Sigmoid colon (tissue), 4 donors: ENCODE measurements around the gene ZDHHC21.

Experiments
- CTCF ChIP-seq, 4 experiments: fragments of 450-650 bp in 3 of 4; fragments of 200-600 bp in 1 of 4; IDR thresholded peaks; one replicate each; pipeline ENCODE4 v1.5.1; 2016 to 2019; ENCODE audit warnings: antibody characterized with exemption in 4 of 4, mild to moderate bottlenecking in 3 of 4, moderate library complexity in 2 of 4
- EP300 ChIP-seq, 4 donors: sonication (generic); formaldehyde crosslinking; IDR thresholded peaks; one replicate each; pipeline ENCODE4 v1.6.1; 2017; ENCODE audit warnings: antibody characterized with exemption in 4 of 4
- POLR2A ChIP-seq, 2 donors: fragments of 450-650 bp; IDR thresholded peaks; one replicate each; pipeline ENCODE4 v1.6.1; 2016; ENCODE audit warnings: antibody characterized with exemption in 2 of 2, mild to moderate bottlenecking in 2 of 2, moderate library complexity in 2 of 2
- POLR2AphosphoS5 ChIP-seq, 4 donors: sonication (generic); formaldehyde crosslinking; IDR thresholded peaks; one replicate each; pipeline ENCODE4 v1.6.1; 2017; ENCODE audit warnings: antibody characterized with exemption in 4 of 4

- TF ChIP-seq CTCF (IDR thresholded peaks at IDR 0.05) (peak; percentile 23 to 33 (median 26)), POLR2A (IDR thresholded peaks at IDR 0.05) (no peak), EP300 (IDR thresholded peaks at IDR 0.05) (no peak), POLR2AphosphoS5 (IDR thresholded peaks at IDR 0.05) (no peak)
These were observed 40.4 kb downstream of the ZDHHC21 start for GRCh38 chr9:14652729-14653377.
